Uterus (tissue), 4 donors: Measurements from ENCODE around the gene TWIST1. TPM values are rescaled to one million over a fixed set of nuclear protein-coding genes. Genes with fewer than 3 reads are reported as not detected.

Experiments used
- DNase-seq, 2 donors: peaks; one replicate each; pipeline ENCODE4 v3.0.0-alpha.2; 2019 to 2020
- H3K27ac ChIP-seq, 2 donors: fragments of 200-600 bp; sonication (generic); 1 replicate in 1 of 2; 2 replicates in 1 of 2; pipeline ENCODE4 v1.5.1; 2016 to 2018
- H3K27me3 ChIP-seq, 2 donors: fragments of 200-600 bp; sonication (generic); one replicate each; pipeline ENCODE4 v1.5.1; 2018 to 2019; ENCODE audit warnings: control low read depth in 1 of 2
- H3K36me3 ChIP-seq, 2 donors: fragments of 200-600 bp; sonication (generic); one replicate each; pipeline ENCODE4 v1.5.1; 2019; ENCODE audit warnings: control low read depth in 1 of 2
- H3K4me1 ChIP-seq, 2 donors: fragments of 200-600 bp; sonication (generic); one replicate each; pipeline ENCODE4 v1.5.1; 2018 to 2019; ENCODE audit warnings: control low read depth in 1 of 2
- H3K4me3 ChIP-seq, 2 donors: fragments of 200-600 bp; sonication (generic); 1 replicate in 1 of 2; 2 replicates in 1 of 2; pipeline ENCODE4 v1.5.1; 2018 to 2019; ENCODE audit warnings: mild to moderate bottlenecking in 1 of 2
- H3K9me3 ChIP-seq, 2 donors: fragments of 200-600 bp; sonication (generic); one replicate each; pipeline ENCODE4 v1.5.1; 2019; ENCODE audit warnings: control low read depth in 1 of 2
- POLR2A ChIP-seq, 2 donors: fragments of 450-650 bp; IDR thresholded peaks; one replicate each; pipeline ENCODE4 v1.6.1; 2016; ENCODE audit warnings: antibody characterized with exemption in 2 of 2, mild to moderate bottlenecking in 1 of 2, moderate library complexity in 1 of 2
- intact Hi-C: fragments of 100-400 bp; cut with DNase I; formaldehyde crosslinking; loops from one replicate; pipeline ENCODE4 v1.15.1; 2023; ENCODE audit warnings: low total_unique reads
- total RNA-seq, 4 donors: library from RNA; depleted of rRNA in 3 of 4; stranded (reverse); fragments of >200 nt in 3 of 4; gene quantifications; one replicate each; pipeline versions ENCODE4 v1.1.0 to v1.2.4, GENCODE V29; 2014 to 2023
- TF ChIP-seq, protein P1 (sequence below), 4 experiments: fragments of 200-600 bp in 2 of 4; fragments of 450-650 bp in 2 of 4; sonication (generic) in 2 of 4; IDR thresholded peaks; one replicate each; pipeline ENCODE4 v1.5.1; 2016 to 2019; ENCODE audit warnings: antibody characterized with exemption in 4 of 4, mild to moderate bottlenecking in 2 of 4, moderate library complexity in 1 of 4
- donor health status: DM: yes; HTN: yes; CAD: no.

The TWIST1 gene
- total RNA-seq, 4 donors from 2014 or later = 8.5 to 26.6 (median 19.7) TPM

DNA sequence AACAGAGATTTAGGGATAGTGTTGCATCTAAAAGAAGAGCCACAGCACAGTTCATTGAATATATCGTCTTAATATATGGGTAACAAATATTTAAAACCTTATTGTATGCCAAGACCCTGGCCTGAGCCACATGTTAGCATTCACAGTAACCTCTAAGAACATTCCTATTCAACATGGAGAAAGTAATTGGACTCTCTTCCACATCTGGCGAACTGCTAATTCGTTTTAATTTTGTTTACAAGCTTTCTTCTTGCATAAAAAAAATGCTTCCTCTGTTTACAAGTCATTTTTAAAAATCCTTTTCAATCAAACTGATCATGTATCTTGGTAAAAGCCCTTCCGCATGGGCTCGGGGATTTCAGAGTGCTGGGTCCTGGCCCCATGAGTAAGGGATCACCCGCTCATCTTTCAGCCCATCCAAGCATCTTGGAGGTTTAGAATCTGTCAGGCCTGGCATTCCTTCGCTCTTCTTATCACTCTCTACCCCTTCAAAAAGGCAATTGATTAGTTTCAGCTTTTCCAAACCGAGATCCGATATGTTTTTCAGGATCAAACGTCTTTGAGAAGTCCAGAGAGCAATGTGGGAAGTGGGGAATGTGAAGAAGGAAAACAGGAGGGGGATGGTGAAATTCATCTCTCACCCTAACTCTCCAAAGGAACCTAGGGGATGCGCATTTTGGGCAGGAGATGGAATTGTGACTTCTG, 7.3 kb downstream of the TWIST1 start:
- Histone ChIP-seq H3K27me3 (no peaks in the 10 kb centered on the region), H3K27ac (peak overlapping the region in 1 of 2 donors; percentile 73), H3K36me3 (no peaks in the 10 kb centered on the region), H3K4me3 (no peak overlapping the region), H3K4me1 (no peaks in the 10 kb centered on the region), H3K9me3 (no peaks in the 10 kb centered on the region)
- no peak for DNase-seq
- intact Hi-C loops = no loop called here
- TF ChIP-seq POLR2A (IDR thresholded peaks at IDR 0.05) = no peak
- TF ChIP-seq, protein P1, sequence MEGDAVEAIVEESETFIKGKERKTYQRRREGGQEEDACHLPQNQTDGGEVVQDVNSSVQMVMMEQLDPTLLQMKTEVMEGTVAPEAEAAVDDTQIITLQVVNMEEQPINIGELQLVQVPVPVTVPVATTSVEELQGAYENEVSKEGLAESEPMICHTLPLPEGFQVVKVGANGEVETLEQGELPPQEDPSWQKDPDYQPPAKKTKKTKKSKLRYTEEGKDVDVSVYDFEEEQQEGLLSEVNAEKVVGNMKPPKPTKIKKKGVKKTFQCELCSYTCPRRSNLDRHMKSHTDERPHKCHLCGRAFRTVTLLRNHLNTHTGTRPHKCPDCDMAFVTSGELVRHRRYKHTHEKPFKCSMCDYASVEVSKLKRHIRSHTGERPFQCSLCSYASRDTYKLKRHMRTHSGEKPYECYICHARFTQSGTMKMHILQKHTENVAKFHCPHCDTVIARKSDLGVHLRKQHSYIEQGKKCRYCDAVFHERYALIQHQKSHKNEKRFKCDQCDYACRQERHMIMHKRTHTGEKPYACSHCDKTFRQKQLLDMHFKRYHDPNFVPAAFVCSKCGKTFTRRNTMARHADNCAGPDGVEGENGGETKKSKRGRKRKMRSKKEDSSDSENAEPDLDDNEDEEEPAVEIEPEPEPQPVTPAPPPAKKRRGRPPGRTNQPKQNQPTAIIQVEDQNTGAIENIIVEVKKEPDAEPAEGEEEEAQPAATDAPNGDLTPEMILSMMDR (IDR thresholded peaks at IDR 0.05) = no peak

DNA sequence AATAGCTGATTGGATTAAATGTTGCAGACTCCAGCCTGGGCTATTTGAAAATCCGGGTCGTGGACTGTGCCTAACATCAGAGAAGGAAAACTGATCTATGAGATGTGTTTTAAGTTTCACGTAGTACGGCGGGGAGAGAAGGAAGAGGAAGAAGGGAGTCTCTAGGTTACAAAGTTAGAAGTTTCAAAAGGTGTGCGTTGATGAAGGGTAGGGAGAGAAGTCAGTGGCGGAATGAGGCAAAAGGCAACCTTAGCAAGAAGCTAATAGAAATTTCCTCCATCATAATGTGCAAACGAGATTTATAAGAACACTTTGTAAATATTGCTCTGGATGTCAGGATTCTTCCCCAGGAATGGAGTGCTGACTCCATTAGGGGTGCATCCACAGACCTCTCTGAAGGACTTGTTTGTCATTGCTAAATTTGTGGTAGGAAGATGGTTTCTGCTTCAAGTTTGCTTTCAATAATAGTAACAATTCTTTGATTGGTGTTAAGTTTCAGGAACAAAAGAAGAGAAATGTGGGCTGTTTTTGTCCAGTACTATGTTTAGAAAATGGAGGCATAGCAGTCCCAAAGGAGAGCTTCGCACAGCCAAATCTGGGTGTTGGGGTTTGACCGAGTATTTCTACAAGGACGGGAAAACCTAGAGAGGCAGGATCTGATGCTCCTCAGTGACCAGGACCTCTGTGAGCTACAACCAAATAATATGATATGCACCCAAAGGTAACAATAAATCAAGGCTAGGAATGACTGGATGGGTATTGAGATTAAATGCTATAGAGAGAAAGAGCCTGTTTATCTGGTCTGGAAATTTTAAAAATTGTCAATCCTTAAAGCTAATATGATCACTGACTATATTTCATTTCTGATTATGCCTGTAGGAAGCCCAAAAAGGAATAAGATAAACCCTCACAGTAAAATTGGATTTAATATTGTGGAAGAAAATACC, 8.2 kb downstream of the TWIST1 start:
- TF ChIP-seq, protein P1 (IDR thresholded peaks at IDR 0.05) = no peak
- TF ChIP-seq POLR2A (IDR thresholded peaks at IDR 0.05) = no peak
- no peaks in the 10 kb centered on the region for H3K27me3 ChIP-seq
- H3K27ac ChIP-seq = peak overlapping the region; percentile 82 to 86
- intact Hi-C loops = no loop called here
- H3K9me3 ChIP-seq = no peaks in the 10 kb centered on the region
- no peak overlapping the region for H3K4me3 ChIP-seq
- no peaks in the 10 kb centered on the region for H3K4me1 ChIP-seq
- DNase-seq = no peak
- no peaks in the 10 kb centered on the region for H3K36me3 ChIP-seq

DNA sequence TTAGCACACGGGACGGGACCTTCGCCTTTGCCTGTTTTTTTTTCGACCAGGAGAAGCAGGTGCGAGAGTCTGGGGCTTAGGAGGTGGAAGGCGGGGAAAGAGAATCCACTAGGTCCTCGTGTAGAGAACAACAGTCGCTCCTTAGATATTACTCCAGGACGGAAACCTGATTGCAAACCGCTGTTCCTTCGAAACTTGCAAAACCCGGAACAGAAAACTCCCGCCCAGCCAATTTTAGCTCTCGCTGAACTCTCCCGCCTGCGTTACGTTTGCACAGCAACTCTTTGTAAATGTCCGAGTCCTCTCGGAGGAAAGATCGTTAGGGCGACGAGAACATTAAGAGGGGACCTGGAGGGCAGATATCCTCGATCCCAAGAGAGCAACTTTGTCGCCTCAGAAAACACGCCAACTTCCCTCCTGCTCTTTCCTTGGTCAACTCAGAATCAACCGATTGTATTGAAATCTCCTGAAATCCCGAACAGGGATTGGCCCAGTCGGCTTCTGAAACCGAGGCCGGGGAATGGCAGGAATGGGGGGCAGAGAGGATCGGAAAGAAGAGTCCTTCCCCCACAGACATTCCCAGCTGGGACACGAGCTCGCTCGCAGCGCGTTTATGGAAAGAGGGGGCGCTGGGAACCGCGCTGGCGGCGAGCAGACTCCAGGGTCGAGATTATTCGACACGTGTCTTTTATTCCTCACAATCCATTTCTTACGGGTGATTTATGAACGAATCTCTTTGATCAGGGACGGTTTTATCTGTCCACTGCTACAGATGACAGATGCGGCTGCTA, 9.9 kb downstream of the TWIST1 start:
- TF ChIP-seq POLR2A (IDR thresholded peaks at IDR 0.05) = no peak
- TF ChIP-seq, protein P1 (IDR thresholded peaks at IDR 0.05) = no peak
- Histone ChIP-seq H3K36me3 (no peaks in the 10 kb centered on the region), H3K9me3 (no peaks in the 10 kb centered on the region), H3K27ac (peak overlapping the region; percentile 82 to 86), H3K4me1 (no peaks in the 10 kb centered on the region), H3K4me3 (peak overlapping the region; percentile 39 to 51), H3K27me3 (no peaks in the 10 kb centered on the region)
- peak; percentile 46 to 51 for DNase-seq
- intact Hi-C loops = no loop called here

DNA sequence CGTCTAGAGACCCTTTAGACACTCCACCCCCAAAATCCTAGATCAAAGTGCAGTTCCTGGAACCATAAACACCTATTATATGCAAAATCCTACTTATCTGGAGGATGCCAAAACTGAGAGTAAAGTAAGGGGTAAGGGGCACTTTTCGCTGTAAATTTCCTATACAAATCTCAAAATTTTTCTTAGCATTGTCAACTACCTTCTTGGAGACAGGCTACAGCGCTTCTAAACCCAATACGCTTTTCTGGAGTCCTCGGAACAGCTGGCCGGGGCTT, 10.4 kb downstream of the TWIST1 start:
- H3K36me3 ChIP-seq = no peaks in the 10 kb centered on the region
- H3K9me3 ChIP-seq = no peaks in the 10 kb centered on the region
- intact Hi-C loops = no loop called here
- peak overlapping the region; percentile 39 to 51 for H3K4me3 ChIP-seq
- no peaks in the 10 kb centered on the region for H3K4me1 ChIP-seq
- peak overlapping the region; percentile 82 to 86 for H3K27ac ChIP-seq
- H3K27me3 ChIP-seq = no peaks in the 10 kb centered on the region
- TF ChIP-seq POLR2A (IDR thresholded peaks at IDR 0.05) = no peak
- TF ChIP-seq, protein P1 (IDR thresholded peaks at IDR 0.05) = no peak
- DNase-seq = no peak
